Stomach (tissue), 4 donors: Measurements from ENCODE around the gene FRY.

Source experiments
- CTCF ChIP-seq, 7 experiments: fragments of 450-650 bp in 4 of 7; fragments of 200-600 bp in 3 of 7; sonication (generic) in 3 of 7; IDR thresholded peaks; one replicate each; pipeline ENCODE4 v1.5.1; 2016 to 2019; ENCODE audit warnings: antibody characterized with exemption in 7 of 7, control low read depth in 2 of 7, mild to moderate bottlenecking in 1 of 7
- EP300 ChIP-seq: sonication (generic); formaldehyde crosslinking; IDR thresholded peaks from one replicate; pipeline ENCODE4 v1.6.1; 2017; ENCODE audit warnings: antibody characterized with exemption

- TF ChIP-seq CTCF (IDR thresholded peaks at IDR 0.05) (no peak), EP300 (no peak)
Measured at GRCh38 chr13:32086791-32087441, 55.3 kb downstream of the FRY start.
